GM12878 (cell line): Measurements from ENCODE around the gene CD52. TPM values are rescaled to one million over a fixed set of nuclear protein-coding genes. Genes with fewer than 3 reads are reported as not detected.

Source experiments
- ATAC-seq: fragments of 200-7000 bp; cut with Tn5 transposase; 3 replicates; pipeline ENCODE4 v1.9.1; 2020; ENCODE audit warnings: mild to moderate bottlenecking, moderate library complexity
- BruUV-seq: library from RNA; stranded (reverse); fragments of 400-500 nt; replicated peaks from 2 replicates; lab custom pipeline; 2021; lab: Mats Ljungman, UMichigan
- CTCF ChIA-PET: fragments of 300-600 bp; sonication (Branson Sonifier 250); formaldehyde crosslinking; extraction: SDS; loops from one replicate; lab custom pipeline; 2021; ENCODE audit warnings: inconsistent platforms; lab: Yijun Ruan, JAX
- POLR2A ChIA-PET: fragments of 350-600 bp; formaldehyde crosslinking; extraction: SDS; loops from one replicate; lab custom pipeline; 2021; ENCODE audit warnings: inconsistent platforms; lab: Charles Lee
- RAD21 ChIA-PET: fragments of 300-600 bp; sonication (Branson Sonifier 250); formaldehyde crosslinking; loops from one replicate; lab custom pipeline; 2023; ENCODE audit warnings: antibody characterized with exemption; ENCODE audit not compliant: unreplicated experiment; lab: Charles Lee
- SMC1A ChIA-PET: fragments of 300-600 bp; sonication (Branson Sonifier 250); formaldehyde crosslinking; loops from one replicate; lab custom pipeline; 2023; ENCODE audit not compliant: unreplicated experiment, uncharacterized antibody; lab: Charles Lee
- DNase-seq: peaks from one replicate; pipeline ENCODE4 v3.0.0-alpha.2; 2011; ENCODE audit warnings: low read depth, low spot score
- FAIRE-seq: peaks from 3 replicates; lab custom pipeline; 2011; peaks lifted over from hg19 to GRCh38; lab: Jason Lieb, UNC
- H2AFZ ChIP-seq: 2 replicates; pipeline ENCODE4 v1.6.0; 2011; ENCODE audit warnings: low read depth, low read length, control low read depth; ENCODE audit not compliant: control insufficient read depth
- H3K27ac ChIP-seq: 2 replicates; pipeline ENCODE4 v1.5.1; 2011; ENCODE audit warnings: control low read depth; ENCODE audit not compliant: control insufficient read depth, insufficient read depth
- H3K27me3 ChIP-seq, 2 experiments: replicated peaks in 1 of 2; 2 replicates each; pipeline versions ENCODE4 v1.6.0 to v1.6.1; 2011; ENCODE audit warnings: low read length in 1 of 2; ENCODE audit not compliant: control insufficient read depth in 2 of 2, insufficient read depth in 2 of 2
- H3K36me3 ChIP-seq, 2 experiments: 2 replicates each; pipeline ENCODE4 v1.5.1; 2011; ENCODE audit warnings: low read length in 1 of 2; ENCODE audit not compliant: control insufficient read depth in 2 of 2, insufficient read depth in 2 of 2
- H3K4me1 ChIP-seq: 2 replicates; pipeline ENCODE4 v1.6.1; 2011; ENCODE audit warnings: mild to moderate bottlenecking, low read length, moderate library complexity, mixed read lengths; ENCODE audit not compliant: control insufficient read depth, insufficient read depth
- H3K4me2 ChIP-seq: 2 replicates; pipeline ENCODE4 v1.6.0; 2011; ENCODE audit warnings: control low read depth; ENCODE audit not compliant: control insufficient read depth, insufficient read depth
- H3K4me3 ChIP-seq: fragments of 200-600 bp; sonication (generic); 2 replicates; pipeline ENCODE4 v1.5.1; 2016
- H3K79me2 ChIP-seq: 2 replicates; pipeline ENCODE4 v1.6.0; 2011; ENCODE audit warnings: low read length; ENCODE audit not compliant: control insufficient read depth, insufficient read depth
- H3K9ac ChIP-seq: 2 replicates; pipeline ENCODE4 v1.8.0; 2011; ENCODE audit warnings: low read length, control low read depth, mixed read lengths; ENCODE audit not compliant: control insufficient read depth, insufficient read depth
- H3K9me3 ChIP-seq: replicated peaks from 3 replicates; pipeline ENCODE4 v1.5.1; 2011; ENCODE audit warnings: mild to moderate bottlenecking, low read length; ENCODE audit not compliant: control insufficient read depth, insufficient read depth
- H4K20me1 ChIP-seq: 2 replicates; pipeline ENCODE4 v1.6.0; 2011; ENCODE audit not compliant: control insufficient read depth, insufficient read depth
- CBFB ChIP-seq: IDR thresholded peaks from 2 replicates; pipeline ENCODE4 v1.6.1; 2016; ENCODE audit warnings: antibody characterized with exemption, low read depth
- CREB1 ChIP-seq: IDR thresholded peaks from 2 replicates; pipeline ENCODE4 v1.6.1; 2012; ENCODE audit warnings: low read depth, mild to moderate bottlenecking, inconsistent platforms
- KAT2A ChIP-seq: conservative IDR thresholded peaks from 2 replicates; pipeline ENCODE4 v1.6.1; 2011; ENCODE audit warnings: low read depth, low read length; ENCODE audit not compliant: control insufficient read depth
- NKRF ChIP-seq: fragments of 450-650 bp; conservative IDR thresholded peaks from 2 replicates; pipeline ENCODE4 v1.6.1; 2017; ENCODE audit warnings: mild to moderate bottlenecking, moderate library complexity
- SREBF1 ChIP-seq: IDR thresholded peaks from 2 replicates; pipeline ENCODE4 v1.6.1; 2012; ENCODE audit warnings: mild to moderate bottlenecking, low read length
- STAT3 ChIP-seq: IDR thresholded peaks from 2 replicates; pipeline ENCODE4 v1.6.1; 2011; ENCODE audit warnings: low read depth, low read length, improper control_type of control experiment
- WGBS: methylation state at CpG from one replicate; pipeline ENCODE4 v1.1.6; 2016; ENCODE audit warnings: low lambda C conversion rate; ENCODE audit not compliant: insufficient replicate concordance, insufficient coverage; ENCODE audit errors: missing lambda C conversion rate; 5-methylcytosine and 5-hydroxymethylcytosine counted together
- in situ Hi-C: fragments of 300-500 bp; cut with MboI; formaldehyde crosslinking; loops from 9 replicates; pipeline ENCODE4 v1.14.3; 2018; ENCODE audit warnings: mixed read lengths
- intact Hi-C: fragments of 100-400 bp; cut with micrococcal nuclease; formaldehyde crosslinking; loops from one replicate; pipeline ENCODE4 v1.14.2; 2022; ENCODE audit not compliant: unreplicated experiment
- polyA plus RNA-seq, 11 experiments: library from polyadenylated mRNA; depleted of rRNA in 4 of 11; unstranded in 6 of 11; stranded (reverse) in 5 of 11; fragments of >200 nt; fragmentation: Nextera tagmentation in 4 of 11; fragmentation: Illumina TruSeq in 1 of 11; extraction: Ambion mirVana in 4 of 11; extraction: Trizol in 1 of 11; gene quantifications; 1 replicate in 1 of 11; 2 replicates in 10 of 11; pipeline versions ENCODE4 v1.2.1 to v1.2.3, GENCODE V29; 2011 to 2016; ENCODE audit warnings: inconsistent platforms in 2 of 11, missing spikeins in 2 of 11, low read depth in 1 of 11
- total RNA-seq, 4 experiments: library from RNA; depleted of rRNA in 3 of 4; stranded (reverse); fragments of >200 nt in 3 of 4; fragmentation: Illumina TruSeq in 1 of 4; extraction: Trizol in 1 of 4; gene quantifications; 2 replicates each; pipeline versions ENCODE4 v1.2.1 to v1.2.3, GENCODE V29; 2013 to 2021
- TF ChIP-seq, protein P1 (sequence below): IDR thresholded peaks from 2 replicates; pipeline ENCODE4 v1.6.1; 2012; ENCODE audit warnings: mild to moderate bottlenecking, low read depth, low read length
- TF ChIP-seq, protein P2 (sequence below): IDR thresholded peaks from 2 replicates; pipeline ENCODE4 v1.6.1; 2012; ENCODE audit warnings: low read length, inconsistent platforms

The CD52 gene
- total and polyA plus RNA-seq, 10 of the 15 experiments (the other 5 are each of a cell fraction or from before 2014, with no cell fraction given), result 237 to 2,736 (median 532) TPM

- DNase-seq, result no peak
- intact Hi-C loops (no loop called here), in situ Hi-C loops (no loop called here)
- POLR2A ChIA-PET, result no interaction called here
- RAD21 ChIA-PET, result no interaction called here
- BruUV-seq, result no TSS peak
- ATAC-seq, result no peak
- no peaks in the 10 kb centered on the region; a peak in 1 of 4 replicates for H3K27me3 ChIP-seq
- no peak for FAIRE-seq
- no peak overlapping the region for H3K4me2 ChIP-seq
- H3K27ac ChIP-seq, result no peak overlapping the region
- H3K9ac ChIP-seq, result no peak overlapping the region
- H3K4me1 ChIP-seq, result no peaks in the 10 kb centered on the region
- no peak overlapping the region for H2AFZ ChIP-seq
- WGBS, result 30% methylated on average over 4 of the region's 4 CpGs
- TF ChIP-seq CBFB (no peak), KAT2A (no peak), SREBF1 (no peak), NKRF (no peak), CREB1 (no peak), STAT3 (no peak)
- TF ChIP-seq, protein P1, sequence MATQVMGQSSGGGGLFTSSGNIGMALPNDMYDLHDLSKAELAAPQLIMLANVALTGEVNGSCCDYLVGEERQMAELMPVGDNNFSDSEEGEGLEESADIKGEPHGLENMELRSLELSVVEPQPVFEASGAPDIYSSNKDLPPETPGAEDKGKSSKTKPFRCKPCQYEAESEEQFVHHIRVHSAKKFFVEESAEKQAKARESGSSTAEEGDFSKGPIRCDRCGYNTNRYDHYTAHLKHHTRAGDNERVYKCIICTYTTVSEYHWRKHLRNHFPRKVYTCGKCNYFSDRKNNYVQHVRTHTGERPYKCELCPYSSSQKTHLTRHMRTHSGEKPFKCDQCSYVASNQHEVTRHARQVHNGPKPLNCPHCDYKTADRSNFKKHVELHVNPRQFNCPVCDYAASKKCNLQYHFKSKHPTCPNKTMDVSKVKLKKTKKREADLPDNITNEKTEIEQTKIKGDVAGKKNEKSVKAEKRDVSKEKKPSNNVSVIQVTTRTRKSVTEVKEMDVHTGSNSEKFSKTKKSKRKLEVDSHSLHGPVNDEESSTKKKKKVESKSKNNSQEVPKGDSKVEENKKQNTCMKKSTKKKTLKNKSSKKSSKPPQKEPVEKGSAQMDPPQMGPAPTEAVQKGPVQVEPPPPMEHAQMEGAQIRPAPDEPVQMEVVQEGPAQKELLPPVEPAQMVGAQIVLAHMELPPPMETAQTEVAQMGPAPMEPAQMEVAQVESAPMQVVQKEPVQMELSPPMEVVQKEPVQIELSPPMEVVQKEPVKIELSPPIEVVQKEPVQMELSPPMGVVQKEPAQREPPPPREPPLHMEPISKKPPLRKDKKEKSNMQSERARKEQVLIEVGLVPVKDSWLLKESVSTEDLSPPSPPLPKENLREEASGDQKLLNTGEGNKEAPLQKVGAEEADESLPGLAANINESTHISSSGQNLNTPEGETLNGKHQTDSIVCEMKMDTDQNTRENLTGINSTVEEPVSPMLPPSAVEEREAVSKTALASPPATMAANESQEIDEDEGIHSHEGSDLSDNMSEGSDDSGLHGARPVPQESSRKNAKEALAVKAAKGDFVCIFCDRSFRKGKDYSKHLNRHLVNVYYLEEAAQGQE, result no peak
- TF ChIP-seq, protein P2, sequence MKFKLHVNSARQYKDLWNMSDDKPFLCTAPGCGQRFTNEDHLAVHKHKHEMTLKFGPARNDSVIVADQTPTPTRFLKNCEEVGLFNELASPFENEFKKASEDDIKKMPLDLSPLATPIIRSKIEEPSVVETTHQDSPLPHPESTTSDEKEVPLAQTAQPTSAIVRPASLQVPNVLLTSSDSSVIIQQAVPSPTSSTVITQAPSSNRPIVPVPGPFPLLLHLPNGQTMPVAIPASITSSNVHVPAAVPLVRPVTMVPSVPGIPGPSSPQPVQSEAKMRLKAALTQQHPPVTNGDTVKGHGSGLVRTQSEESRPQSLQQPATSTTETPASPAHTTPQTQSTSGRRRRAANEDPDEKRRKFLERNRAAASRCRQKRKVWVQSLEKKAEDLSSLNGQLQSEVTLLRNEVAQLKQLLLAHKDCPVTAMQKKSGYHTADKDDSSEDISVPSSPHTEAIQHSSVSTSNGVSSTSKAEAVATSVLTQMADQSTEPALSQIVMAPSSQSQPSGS, result no peak
- CTCF ChIA-PET, result interaction anchor here (0.8 to 1.5 kb wide), 2 partner anchors 32 to 64 kb away, joined by 3 to 5 read pairs; no protein-coding TSS in a partner anchor
- H3K36me3 ChIP-seq, result no peaks in the 10 kb centered on the region
- H3K4me3 ChIP-seq, result no peak overlapping the region
- H4K20me1 ChIP-seq, result no peaks in the 10 kb centered on the region
- no peaks in the 10 kb centered on the region for H3K79me2 ChIP-seq
- SMC1A ChIA-PET, result no interaction called here
- no peaks in the 10 kb centered on the region for H3K9me3 ChIP-seq
Observed at GRCh38 chr1:26353210-26353859, 35.6 kb downstream of the CD52 start.
